GM18502 (cell line): ENCODE results near the gene GRN.
"Not testable (repeated sequence)": the region's sequence is repeated elsewhere in the genome, so short reads cannot be mapped to it uniquely, and the experiment has no call there.

Experiments
- ATAC-seq: cut with Tn5 transposase; IDR thresholded peaks from one replicate; pipeline ENCODE4 v1.9.1; 2021; ENCODE audit warnings: mild to moderate bottlenecking; ENCODE audit not compliant: unreplicated experiment, poor library complexity

GRN gene

GRCh38 chr17:44378171-44378705, 33.1 kb downstream of the GRN start:
- no peak for ATAC-seq

DNA sequence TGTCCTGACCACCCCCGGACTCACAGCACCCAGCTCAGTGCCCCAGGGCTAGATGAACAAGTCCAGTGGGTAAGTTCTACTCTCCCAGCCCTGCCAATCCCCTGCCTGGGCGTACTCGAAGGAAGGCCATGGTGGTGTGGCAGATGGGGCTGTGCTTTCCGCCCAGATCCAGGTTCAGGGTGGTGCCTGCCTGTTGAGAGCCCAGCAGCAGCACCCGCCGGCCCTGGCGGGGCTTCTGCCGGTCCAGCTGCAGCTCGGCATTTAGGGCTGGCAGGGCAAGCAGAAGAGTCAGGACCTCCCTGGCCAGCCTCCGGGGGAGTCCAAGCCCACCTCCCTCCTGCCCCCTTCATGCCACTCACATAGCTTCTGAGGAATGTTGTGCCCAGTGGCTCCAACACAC, 34.8 kb downstream of the GRN start:
- no peak for ATAC-seq

GRCh38 chr17:44380767-44381166, 35.7 kb downstream of the GRN start:
- no peak for ATAC-seq

DNA sequence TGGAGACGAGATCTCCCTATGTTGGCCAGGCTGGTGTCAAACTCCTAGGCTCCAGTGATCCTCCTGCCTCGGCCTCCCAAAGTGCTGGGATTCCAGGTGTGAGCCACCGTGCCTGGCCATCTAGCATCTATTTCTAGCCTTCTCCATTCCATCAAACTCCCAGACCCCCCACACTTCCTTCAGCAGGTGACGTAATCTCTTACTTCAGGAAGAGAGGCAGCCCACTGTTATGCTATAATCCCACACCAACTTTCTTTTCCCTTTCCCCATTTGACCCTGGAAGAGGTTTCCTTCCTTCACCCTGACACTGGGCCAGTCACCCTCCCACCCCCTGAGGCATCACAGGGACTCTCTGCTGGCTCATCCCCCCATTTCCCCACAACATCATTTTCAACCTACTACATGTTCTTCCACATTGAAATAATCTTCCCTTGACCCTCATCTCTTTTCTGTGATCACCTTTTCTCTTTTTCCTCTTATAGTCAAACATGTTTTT, 36.8 kb downstream of the GRN start:
- no peak for ATAC-seq

DNA sequence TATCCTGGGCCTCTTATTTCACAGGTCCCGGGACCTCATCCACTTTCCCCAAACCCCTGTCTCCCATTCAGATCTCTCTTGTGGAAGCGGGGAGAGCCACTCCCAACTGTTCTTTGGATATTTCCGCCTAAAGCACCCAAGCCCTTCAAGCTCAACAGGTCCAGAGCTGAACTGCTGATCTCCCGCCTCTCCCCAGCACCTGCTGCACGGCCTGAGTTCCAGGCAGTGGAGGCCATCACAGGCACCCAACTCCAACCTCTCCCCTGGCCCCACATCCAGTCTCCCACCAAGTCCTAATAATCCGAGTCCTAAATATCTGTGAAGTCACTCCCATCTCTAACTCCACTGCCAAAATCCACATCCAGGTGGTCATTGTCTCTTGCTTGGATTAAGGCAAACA, 37.8 kb downstream of the GRN start:
- ATAC-seq, result no peak

GRCh38 chr17:44383363-44383762, 38.3 kb downstream of the GRN start:
- ATAC-seq, result no peak

DNA sequence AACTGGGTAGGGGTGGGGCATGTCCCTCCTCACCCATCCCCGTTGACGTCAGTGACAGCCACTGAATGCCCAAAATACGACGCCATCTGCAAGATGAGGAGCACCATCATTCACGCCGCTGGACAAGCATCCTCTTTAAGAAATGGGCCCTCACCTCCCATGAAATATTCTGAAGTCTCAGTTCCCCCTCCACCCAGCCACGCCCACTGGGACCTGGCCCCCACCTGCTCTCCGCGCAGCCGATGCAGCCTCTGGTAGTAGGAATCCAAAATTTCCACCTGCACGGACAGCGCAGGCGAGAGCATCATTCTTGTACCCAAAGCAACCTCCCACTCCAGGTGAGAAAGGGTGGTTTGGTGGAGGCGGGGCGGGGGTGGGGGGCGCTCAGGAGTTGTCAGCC, 38.8 kb downstream of the GRN start:
- ATAC-seq, result no peak

DNA sequence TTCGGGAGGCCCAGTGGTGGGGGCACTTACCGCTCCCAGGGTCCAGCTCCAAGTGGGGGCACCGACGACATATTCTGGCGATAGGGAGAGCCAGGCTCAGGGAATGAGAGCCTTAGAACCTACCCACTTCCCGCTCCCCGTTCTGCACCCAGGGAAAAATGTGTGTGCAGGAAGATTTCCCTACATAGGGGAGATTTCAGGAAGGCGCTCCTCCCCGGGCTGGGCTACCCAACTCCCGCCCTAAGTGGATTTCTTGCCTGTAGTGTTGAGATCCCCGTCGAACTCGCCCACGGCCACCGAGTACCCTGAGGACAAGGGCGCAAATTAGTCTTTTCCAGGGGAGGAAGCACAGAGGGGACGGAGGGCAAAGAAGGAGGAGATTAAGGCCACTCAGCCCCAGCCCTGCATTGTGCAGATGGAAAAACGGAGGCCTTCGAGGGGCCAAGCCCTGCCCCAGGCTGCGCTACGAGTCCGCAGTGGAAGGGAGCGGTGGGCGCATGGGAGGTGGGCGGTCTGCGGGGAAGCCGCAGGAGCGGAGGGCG, 39.2 kb downstream of the GRN start:
- no peak for ATAC-seq

GRCh38 chr17:44384823-44385286, 39.8 kb downstream of the GRN start:
- no peak for ATAC-seq

GRCh38 chr17:44385287-44386181, 40.4 kb downstream of the GRN start:
- no peak for ATAC-seq

DNA sequence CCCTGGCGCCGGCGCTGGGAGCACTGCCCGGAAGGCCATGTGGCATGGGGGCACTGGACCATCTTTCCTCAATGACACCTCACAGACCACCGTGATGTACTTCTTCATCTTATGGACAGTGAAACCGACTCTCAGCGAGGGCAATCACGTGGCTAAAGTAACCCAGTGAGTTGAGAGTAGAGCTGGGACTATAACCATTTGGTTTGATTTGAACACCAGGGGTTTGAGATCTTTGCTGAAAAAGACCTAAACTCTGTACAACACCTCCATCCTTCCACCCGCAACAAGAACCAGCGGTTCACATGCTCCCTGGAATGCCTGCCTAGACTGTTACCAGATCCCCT, 41.1 kb downstream of the GRN start:
- no peak for ATAC-seq

- ATAC-seq, result no peak
Observed at GRCh38 chr17:44387804-44388203, 42.7 kb downstream of the GRN start.

GRCh38 chr17:44389281-44389680, 44.2 kb downstream of the GRN start, which contains the start of gene ITGA2B:
Gene ITGA2B, minus strand, starts transcription at chr17:44389649. Its CDS starts 176 bp downstream, at chr17:44389473.
- ATAC-seq, result no peak

- no peak for ATAC-seq
Observed at GRCh38 chr17:44389723-44390202, 44.7 kb downstream of the GRN start.

GRCh38 chr17:44390250-44390870, 45.3 kb downstream of the GRN start:
- ATAC-seq, result no peak

GRCh38 chr17:44394112-44394511, 49.0 kb downstream of the GRN start:
- ATAC-seq, result not testable (repeated sequence)

GRCh38 chr17:44394833-44395232, 49.7 kb downstream of the GRN start:
- no peak for ATAC-seq

DNA sequence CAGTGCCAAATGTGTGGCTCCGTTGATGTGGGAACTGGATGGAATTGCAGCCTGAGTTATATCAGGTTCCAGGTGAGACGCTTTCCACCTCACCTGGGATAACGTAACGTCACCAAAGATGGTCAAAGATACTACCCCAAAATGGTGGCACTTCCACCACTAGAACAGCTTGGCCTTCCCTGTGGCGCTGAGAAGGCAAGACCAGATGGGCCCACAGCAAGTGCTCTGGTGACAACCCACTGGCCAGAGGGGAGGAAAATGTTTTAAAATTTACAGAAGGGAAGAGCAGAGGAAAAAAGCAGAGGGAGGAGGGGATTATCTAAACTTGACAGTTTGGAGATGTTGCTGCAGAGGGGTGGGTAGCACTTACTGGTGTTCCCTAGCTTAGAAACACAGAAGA, 51.8 kb downstream of the GRN start:
- ATAC-seq, result no peak

DNA sequence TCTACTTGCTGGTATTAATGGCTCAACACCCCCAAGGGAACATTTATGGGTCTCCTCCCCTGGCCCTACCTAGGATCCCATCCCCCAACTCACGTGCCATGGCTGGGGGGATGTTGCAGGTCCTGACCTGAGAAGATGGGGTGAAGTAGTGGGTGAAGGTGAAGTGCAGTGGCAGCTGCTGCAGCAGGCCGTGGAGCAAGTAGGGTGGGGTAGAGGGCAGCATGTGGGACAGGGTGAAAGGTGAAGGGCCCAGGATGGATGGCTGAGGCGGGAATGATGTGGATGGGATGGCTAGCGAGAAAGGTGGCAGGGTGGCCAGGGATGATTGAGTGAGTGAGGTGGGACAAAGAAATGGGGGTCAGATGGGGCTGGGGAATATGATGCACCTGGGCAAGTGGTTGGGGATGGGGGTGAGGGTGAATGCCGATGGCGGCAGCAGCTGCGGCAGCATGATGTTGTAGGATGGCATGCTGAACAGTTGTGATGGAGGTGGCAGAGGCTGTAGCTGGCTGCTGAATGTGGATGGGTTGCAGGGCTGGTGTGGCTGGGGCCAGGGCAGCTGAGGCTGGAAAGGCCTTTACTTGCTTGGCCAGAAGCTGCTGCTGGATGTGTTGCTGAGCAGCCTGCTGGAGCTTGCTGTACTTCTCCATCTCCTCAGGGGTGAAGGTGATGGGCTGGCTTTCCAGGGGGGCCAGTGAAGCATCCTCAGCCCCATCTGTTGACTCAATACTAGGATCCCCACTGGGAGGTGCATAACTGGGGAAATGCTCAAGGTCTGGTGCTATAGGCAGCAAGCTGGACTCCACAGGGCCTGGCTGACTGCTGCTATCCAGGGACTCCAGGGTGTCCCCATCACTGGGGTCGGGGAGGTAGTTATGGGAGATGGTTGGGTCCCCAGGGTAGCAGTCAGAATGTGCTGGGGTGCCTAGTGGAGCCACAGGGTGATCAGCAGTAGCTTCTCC, 52.7 kb downstream of the GRN start:
- ATAC-seq, result no peak
